HG03159 (cell line): ENCODE results near the gene SLIT3.

Experiments
- ATAC-seq: cut with Tn5 transposase; IDR thresholded peaks from one replicate; pipeline ENCODE4 v1.9.1; 2021; ENCODE audit warnings: mild to moderate bottlenecking, moderate library complexity; ENCODE audit not compliant: unreplicated experiment

The SLIT3 gene

DNA sequence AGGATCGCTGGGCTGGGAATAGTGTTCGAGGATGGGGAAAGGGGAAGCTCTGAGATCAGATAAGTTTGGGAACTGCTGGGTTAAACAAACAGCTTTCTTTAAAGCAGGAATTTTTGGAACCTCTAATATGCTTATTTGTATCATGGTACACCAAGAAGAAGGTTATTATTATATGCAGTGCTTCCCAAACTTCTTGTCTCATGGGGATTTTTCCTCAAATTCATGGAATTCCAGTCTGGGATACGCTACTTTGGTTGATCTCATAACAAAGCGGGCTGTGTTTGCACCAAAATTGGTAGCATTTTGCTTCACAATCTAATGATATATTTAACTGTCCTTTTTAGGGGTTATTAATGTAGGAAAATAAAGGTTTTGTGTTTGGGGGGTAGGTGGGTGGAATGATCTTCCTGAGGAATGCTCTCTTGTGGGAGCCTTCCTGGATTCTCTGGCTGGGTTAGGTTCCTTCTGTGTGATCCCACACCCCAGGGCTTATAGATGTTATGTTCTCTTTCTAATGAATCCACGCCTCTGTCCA, 605.6 kb downstream of the SLIT3 start:
- ATAC-seq = no peak

- ATAC-seq = no peak
These were observed 606.6 kb downstream of the SLIT3 start for GRCh38 chr5:168694289-168694688.

GRCh38 chr5:168693883-168694282, 607.1 kb downstream of the SLIT3 start:
- no peak for ATAC-seq

- ATAC-seq = no peak
These were observed 607.6 kb downstream of the SLIT3 start for GRCh38 chr5:168693297-168693696.

GRCh38 chr5:168691891-168692290, 609.0 kb downstream of the SLIT3 start:
- no peak for ATAC-seq

DNA sequence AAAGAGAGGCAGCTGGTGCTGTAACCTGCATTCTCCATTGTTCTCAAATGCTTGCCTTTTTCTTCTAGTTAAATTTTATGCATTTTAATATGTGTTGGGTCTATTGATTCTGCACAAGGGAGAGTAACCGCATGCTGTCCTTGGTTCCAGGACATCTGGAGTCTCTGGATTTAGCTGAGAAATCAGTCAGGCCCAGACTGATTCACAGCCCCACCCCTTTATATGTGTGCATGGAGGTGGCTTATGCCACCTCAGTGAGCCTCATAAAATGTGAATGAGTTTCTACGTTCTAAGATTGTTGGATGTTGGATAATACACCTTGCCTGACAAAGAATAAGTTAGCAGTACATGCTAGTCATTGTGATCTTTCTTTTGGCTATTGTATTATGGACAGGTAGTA, 611.7 kb downstream of the SLIT3 start:
- ATAC-seq = no peak

GRCh38 chr5:168686837-168687236, 614.1 kb downstream of the SLIT3 start:
- ATAC-seq = no peak

DNA sequence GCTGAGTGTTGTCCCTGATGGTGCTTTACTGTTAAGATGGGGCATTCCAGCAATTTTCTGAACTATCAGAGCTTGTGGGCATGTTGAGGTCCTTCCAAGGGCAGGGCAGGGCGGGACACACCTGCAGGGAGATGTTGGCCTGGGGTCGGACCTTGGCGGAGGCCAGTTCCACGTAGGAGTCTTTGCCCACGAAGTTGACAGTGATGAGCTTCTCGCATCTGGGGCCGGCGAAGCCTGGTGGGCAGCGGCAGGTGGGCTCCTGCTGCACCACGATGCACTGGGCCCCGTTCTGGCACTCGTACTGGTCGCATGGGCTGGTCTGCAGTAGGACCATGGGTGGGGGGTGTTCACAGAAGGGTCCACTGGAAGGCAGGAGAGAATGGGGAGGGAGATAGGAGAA, 615.4 kb downstream of the SLIT3 start:
- ATAC-seq = no peak

GRCh38 chr5:168683927-168684295, 617.0 kb downstream of the SLIT3 start:
- no peak for ATAC-seq

DNA sequence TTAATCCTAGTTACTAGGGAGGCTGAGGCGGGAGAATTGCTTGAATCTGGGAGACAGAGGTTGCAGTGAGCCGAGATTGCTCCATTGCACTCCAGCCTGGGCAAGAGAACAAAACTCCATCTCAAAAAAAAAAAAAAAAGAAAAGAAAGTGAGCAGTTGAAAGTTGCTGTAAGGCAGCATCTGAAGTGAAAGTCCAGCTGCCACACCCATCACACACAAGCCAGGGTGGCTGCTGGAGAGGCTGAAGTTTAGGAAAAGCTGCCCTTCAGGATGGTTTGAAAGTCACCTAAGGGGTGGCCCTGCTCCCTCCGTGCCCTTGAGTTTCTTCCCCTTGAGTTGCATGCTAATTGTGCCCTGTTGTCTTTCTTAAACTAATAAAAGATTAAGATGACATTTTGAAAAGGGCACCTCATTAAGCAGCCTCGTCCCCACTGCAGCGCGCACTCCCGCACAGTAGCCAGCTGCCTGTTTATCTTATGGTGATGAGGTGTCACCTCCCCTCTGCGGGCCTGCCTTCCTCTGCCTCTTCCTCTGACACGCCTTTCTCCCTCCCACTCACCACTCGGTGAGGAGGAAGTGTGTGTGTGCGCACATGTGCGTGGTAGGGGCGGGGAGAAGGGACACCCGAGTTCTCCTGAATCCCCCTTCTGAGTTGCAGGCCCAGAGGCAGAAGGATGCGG, 617.6 kb downstream of the SLIT3 start:
- ATAC-seq = no peak

DNA sequence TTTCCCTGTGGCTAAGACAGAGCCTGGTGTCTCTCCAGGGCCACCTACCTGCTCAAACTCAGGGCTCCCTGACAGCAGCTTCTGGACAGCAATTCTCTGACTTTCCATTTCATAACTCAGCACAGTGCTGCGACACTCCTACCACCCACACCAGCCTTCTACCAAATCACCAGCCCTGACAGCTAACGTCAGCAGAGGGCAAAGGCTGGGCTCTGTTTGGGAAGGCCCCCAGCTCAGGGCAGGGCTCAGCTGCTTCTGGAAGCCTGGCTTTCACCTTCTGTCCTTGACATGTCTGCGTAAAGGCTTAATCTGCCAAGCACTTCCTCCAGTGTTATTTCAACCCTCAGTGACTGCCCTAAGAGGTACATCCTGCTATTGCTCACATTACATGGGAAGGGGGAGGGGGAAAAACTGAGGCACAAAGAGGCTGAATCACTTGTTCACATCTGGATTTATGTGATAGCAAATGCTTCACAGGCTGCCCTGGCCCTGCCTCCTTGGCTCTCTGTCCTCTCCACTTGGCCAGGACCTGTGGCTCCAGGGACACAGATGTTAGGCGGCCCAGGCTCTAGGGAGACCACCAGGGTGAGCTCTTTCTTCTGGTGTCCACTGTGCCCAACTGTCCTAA, 619.3 kb downstream of the SLIT3 start:
- ATAC-seq = no peak

GRCh38 chr5:168680395-168680794, 620.5 kb downstream of the SLIT3 start:
- ATAC-seq = no peak

- peak; percentile 59 for ATAC-seq
These were observed 621.4 kb downstream of the SLIT3 start for GRCh38 chr5:168679515-168679920.

GRCh38 chr5:168676501-168676900, 624.4 kb downstream of the SLIT3 start:
- no peak for ATAC-seq

DNA sequence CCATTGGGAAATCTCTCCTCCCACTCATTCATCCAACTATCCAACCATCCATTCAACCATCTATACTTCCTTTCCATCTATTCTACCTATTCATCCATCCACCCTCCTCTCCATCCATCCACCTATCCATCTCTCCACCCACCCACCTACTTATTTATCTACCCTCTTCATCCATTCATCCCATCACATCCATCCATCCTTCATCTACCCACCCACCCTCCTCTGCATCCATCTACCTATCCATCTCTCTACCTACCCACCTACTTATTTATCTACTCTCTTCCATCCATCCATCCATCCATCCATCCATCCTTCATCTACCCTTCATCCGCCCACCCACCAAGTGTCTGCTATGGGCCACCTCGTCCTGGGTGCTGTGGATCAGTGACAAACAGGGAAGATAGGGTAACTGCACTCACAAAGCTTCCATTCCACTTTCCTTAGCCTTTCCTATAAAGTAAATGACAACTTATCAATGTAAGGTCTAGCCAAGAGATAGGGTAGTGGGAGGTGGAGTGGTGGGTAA, 625.0 kb downstream of the SLIT3 start:
- no peak for ATAC-seq

DNA sequence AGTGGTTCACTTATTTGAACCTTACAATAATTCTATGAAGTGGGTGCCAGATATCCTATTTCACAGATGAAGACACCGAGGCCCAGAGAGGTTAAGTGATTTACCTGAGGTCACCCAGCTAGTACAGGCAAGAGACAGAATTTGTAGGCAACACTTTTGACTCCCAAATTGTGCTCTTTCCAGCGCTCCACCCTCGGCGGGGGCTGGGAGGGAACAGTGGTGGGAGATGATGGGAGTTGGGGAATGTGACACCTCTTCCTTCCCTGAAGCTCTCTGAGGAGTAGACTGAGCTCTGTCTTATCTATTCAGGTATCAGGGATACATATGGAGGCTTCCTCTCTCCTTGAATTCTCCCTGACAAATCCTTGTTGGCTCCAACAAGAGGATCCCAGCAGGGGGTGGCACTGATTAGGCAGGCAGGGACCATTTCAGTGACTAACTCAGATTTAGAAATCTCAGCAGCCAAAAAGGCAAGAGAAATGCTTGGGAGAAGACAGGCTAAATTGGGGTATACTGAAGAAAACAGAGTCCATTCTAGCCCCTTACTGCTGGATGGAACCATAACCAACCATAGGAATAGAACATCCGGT, 626.0 kb downstream of the SLIT3 start:
- ATAC-seq = no peak

GRCh38 chr5:168672888-168673287, 628.1 kb downstream of the SLIT3 start:
- ATAC-seq = no peak

DNA sequence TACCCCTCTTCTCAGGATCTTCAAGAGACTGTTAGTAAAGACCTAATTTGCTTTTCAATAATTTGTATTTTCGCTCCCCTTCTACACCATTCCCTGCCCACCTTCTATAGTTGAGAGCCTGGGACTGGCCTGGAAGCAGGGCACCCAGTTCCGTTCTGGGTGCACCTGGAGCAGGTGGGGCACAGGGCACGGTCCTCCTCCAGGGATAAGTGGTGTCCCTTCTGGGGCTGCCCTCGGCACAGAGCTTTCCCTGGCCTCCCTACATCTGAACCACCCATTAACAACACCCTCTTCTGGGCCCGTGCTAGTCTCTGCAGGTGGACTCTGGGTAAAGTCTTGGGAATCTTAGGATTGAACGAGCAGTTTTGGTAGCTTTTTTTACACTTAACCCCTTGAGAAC, 628.9 kb downstream of the SLIT3 start:
- ATAC-seq = no peak

DNA sequence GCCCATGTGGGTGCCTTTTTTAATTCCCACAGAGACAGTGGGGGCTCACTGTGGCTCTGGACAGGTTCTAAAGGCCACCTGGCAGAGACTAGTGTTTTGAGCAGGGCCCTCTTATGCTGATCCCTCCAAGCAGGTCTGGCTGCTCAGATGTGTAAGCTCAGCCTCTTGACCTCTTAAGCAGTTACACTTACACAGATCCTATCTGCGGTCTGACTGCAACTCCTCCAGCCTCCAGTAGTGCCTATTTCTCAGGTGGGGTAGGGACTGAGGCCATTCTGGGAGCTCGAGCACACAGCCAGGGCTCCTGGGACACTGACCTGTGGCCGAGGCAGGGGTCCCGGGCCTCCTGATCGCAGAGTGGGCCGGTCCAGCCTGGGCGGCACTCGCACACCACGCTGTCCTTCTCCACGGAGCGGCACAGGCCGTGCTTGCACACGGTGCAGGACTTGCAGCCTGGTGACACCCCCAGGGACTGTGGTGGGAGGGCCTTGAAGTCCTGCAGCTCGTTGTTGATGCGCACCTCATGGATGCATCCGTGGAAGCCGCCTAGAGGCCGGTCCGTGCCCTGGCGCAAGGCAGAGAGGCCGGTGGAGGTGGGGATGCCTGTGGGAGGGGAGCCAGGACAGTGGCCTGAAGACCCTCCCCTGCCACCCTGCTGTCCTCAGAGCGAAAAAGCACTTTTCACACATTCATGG, 629.9 kb downstream of the SLIT3 start:
- ATAC-seq = no peak

GRCh38 chr5:168669668-168670378, 631.1 kb downstream of the SLIT3 start:
- ATAC-seq = no peak

- ATAC-seq = no peak
These were observed 631.8 kb downstream of the SLIT3 start for GRCh38 chr5:168669156-168669555.
